ENCODE results near the gene ARFGAP3. TPM values are rescaled to one million over a fixed set of nuclear protein-coding genes. Genes with fewer than 3 reads are reported as not detected.

ARFGAP3 gene
- total RNA-seq, 2 donors from 2014 or later = 20.5 to 36.9 TPM

- H3K4me3 ChIP-seq (ENCODE audit: low read length) = no peak overlapping the region
- no peaks in the 10 kb centered on the region for H3K27me3 ChIP-seq (ENCODE audit: control insufficient read depth, insufficient read depth, low read length, poor library complexity, severe bottlenecking)
- DNase-seq = no peak
- Mint-ChIP-seq H3K27me3 (ENCODE audit: insufficient read depth) (no peaks in the 10 kb centered on the region), H3K9me3 (no peaks in the 10 kb centered on the region), H3K4me1 (peaks cover 15% of the 10 kb centered on the region), H3K36me3 (ENCODE audit: low read depth) (peaks cover 7% of the 10 kb centered on the region), H3K27ac (peak overlapping the region; percentile 61), H3K4me3 (no peak overlapping the region)
- no peaks in the 10 kb centered on the region for H3K4me1 ChIP-seq (ENCODE audit: control insufficient read depth, insufficient read depth, low read length)
- WGBS, 2 experiments (ENCODE audit: insufficient coverage in 1 of 2, insufficient read length in 1 of 2) = 93 to 97% methylated on average over 6 to 7 of the region's 7 CpGs
- H3K36me3 ChIP-seq (ENCODE audit: control insufficient read depth, insufficient read depth, low read length) = peaks cover 18% of the 10 kb centered on the region
- H3K27ac ChIP-seq (ENCODE audit: low read depth, low read length) = no peak overlapping the region
- no peak overlapping the region for H3K9ac ChIP-seq (ENCODE audit: extremely low read depth, low read length, poor library complexity, severe bottlenecking)
- H3K9me3 ChIP-seq (ENCODE audit: control insufficient read depth, low read length) = no peaks in the 10 kb centered on the region
- no peak for TF ChIP-seq CTCF (conservative IDR thresholded peaks at IDR 0.05)
These were observed 40.9 kb upstream of the ARFGAP3 start for GRCh38 chr22:42897960-42898359.

- H3K27ac Mint-ChIP-seq = no peak overlapping the region
- no peak for DNase-seq
- peaks cover 23% of the 10 kb centered on the region for H3K36me3 ChIP-seq (ENCODE audit: control insufficient read depth, insufficient read depth, low read length)
- no peaks in the 10 kb centered on the region for H3K27me3 Mint-ChIP-seq (ENCODE audit: insufficient read depth)
- WGBS, 2 experiments (ENCODE audit: insufficient coverage in 1 of 2, insufficient read length in 1 of 2) = 86 to 95% methylated on average over 7 to 9 of the region's 9 CpGs
- H3K4me1 Mint-ChIP-seq = peaks cover 14% of the 10 kb centered on the region
- H3K9me3 ChIP-seq (ENCODE audit: control insufficient read depth, low read length) = no peaks in the 10 kb centered on the region
- no peaks in the 10 kb centered on the region for H3K4me1 ChIP-seq (ENCODE audit: control insufficient read depth, insufficient read depth, low read length)
- H3K27ac ChIP-seq (ENCODE audit: low read depth, low read length) = no peak overlapping the region
- no peaks in the 10 kb centered on the region for H3K9me3 Mint-ChIP-seq
- no peak for TF ChIP-seq CTCF (conservative IDR thresholded peaks at IDR 0.05)
- H3K4me3 Mint-ChIP-seq = no peak overlapping the region
- peaks cover 13% of the 10 kb centered on the region for H3K36me3 Mint-ChIP-seq (ENCODE audit: low read depth)
- no peak overlapping the region for H3K4me3 ChIP-seq (ENCODE audit: low read length)
- no peaks in the 10 kb centered on the region for H3K27me3 ChIP-seq (ENCODE audit: control insufficient read depth, insufficient read depth, low read length, poor library complexity, severe bottlenecking)
- no peak overlapping the region for H3K9ac ChIP-seq (ENCODE audit: extremely low read depth, low read length, poor library complexity, severe bottlenecking)
These were observed 38.5 kb upstream of the ARFGAP3 start for GRCh38 chr22:42895541-42895981.

GRCh38 chr22:42895087-42895486 lies 38.0 kb upstream of the ARFGAP3 start:
- Mint-ChIP-seq H3K4me3 (no peak overlapping the region), H3K9me3 (no peaks in the 10 kb centered on the region), H3K36me3 (ENCODE audit: low read depth) (peaks cover 13% of the 10 kb centered on the region), H3K4me1 (peaks cover 14% of the 10 kb centered on the region), H3K27ac (no peak overlapping the region), H3K27me3 (ENCODE audit: insufficient read depth) (no peaks in the 10 kb centered on the region)
- DNase-seq = no peak
- no peaks in the 10 kb centered on the region for H3K4me1 ChIP-seq (ENCODE audit: control insufficient read depth, insufficient read depth, low read length)
- no peaks in the 10 kb centered on the region for H3K9me3 ChIP-seq (ENCODE audit: control insufficient read depth, low read length)
- TF ChIP-seq CTCF (conservative IDR thresholded peaks at IDR 0.05) = no peak
- no peak overlapping the region for H3K9ac ChIP-seq (ENCODE audit: extremely low read depth, low read length, poor library complexity, severe bottlenecking)
- H3K27me3 ChIP-seq (ENCODE audit: control insufficient read depth, insufficient read depth, low read length, poor library complexity, severe bottlenecking) = no peaks in the 10 kb centered on the region
- peaks cover 22% of the 10 kb centered on the region for H3K36me3 ChIP-seq (ENCODE audit: control insufficient read depth, insufficient read depth, low read length)
- H3K4me3 ChIP-seq (ENCODE audit: low read length) = no peak overlapping the region
- no peak overlapping the region for H3K27ac ChIP-seq (ENCODE audit: low read depth, low read length)
- WGBS, 2 experiments (ENCODE audit: insufficient coverage in 1 of 2, insufficient read length in 1 of 2) = 74 to 85% methylated on average over 5 to 7 of the region's 7 CpGs

All from endodermal cell (in vitro differentiated cells).